Measurements from ENCODE around the gene GPX6.

GRCh38 chr6:28490205-28490890 lies 25.2 kb downstream of the GPX6 start:
- TF ChIP-seq POLR2AphosphoS5 (IDR thresholded peaks at IDR 0.05; ENCODE audit: low read depth, low read length) (no peak), POLR2A (IDR thresholded peaks at IDR 0.05; ENCODE audit: low read depth, low read length) (no peak)

All from GM12891 (cell line).